Non-pigmented ciliary epithelial cell (primary cell): ENCODE results near the gene PALLD.
A peak's percentile ranks its signal among the peaks of the same experiment; 100 is the strongest.

ENCODE experiments used
- DNase-seq: peaks from one replicate; pipeline ENCODE4 v3.0.0-alpha.2; 2010; ENCODE audit warnings: low read depth

The PALLD gene

GRCh38 chr4:168623011-168623410, 126.2 kb downstream of the PALLD start:
- DNase-seq, result no peak

GRCh38 chr4:168623484-168623883, 126.6 kb downstream of the PALLD start:
- DNase-seq, result no peak

GRCh38 chr4:168628251-168628650, 131.4 kb downstream of the PALLD start:
- no peak for DNase-seq

GRCh38 chr4:168629566-168629965, 132.7 kb downstream of the PALLD start:
- no peak for DNase-seq

GRCh38 chr4:168630445-168631187, 133.8 kb downstream of the PALLD start:
- DNase-seq, result peak; percentile 78

- DNase-seq, result no peak
These were observed 134.7 kb downstream of the PALLD start for GRCh38 chr4:168631241-168632162.

GRCh38 chr4:168632301-168632725, 135.5 kb downstream of the PALLD start:
- DNase-seq, result no peak

GRCh38 chr4:168633064-168633463, 136.2 kb downstream of the PALLD start:
- no peak for DNase-seq

GRCh38 chr4:168633496-168633895, 136.6 kb downstream of the PALLD start:
- no peak for DNase-seq

GRCh38 chr4:168634276-168634802, 137.5 kb downstream of the PALLD start:
- peak; percentile 97 for DNase-seq

GRCh38 chr4:168636040-168636439, 139.2 kb downstream of the PALLD start:
- DNase-seq, result no peak

- DNase-seq, result no peak
These were observed 139.8 kb downstream of the PALLD start for GRCh38 chr4:168636506-168637196.

GRCh38 chr4:168637872-168638756, 141.3 kb downstream of the PALLD start:
- DNase-seq, result no peak

- DNase-seq, result no peak
These were observed 143.1 kb downstream of the PALLD start for GRCh38 chr4:168639914-168640313.

GRCh38 chr4:168641811-168642140, 144.9 kb downstream of the PALLD start:
- DNase-seq, result no peak

- DNase-seq, result no peak
These were observed 145.7 kb downstream of the PALLD start for GRCh38 chr4:168642591-168642990.

- no peak for DNase-seq
These were observed 146.4 kb downstream of the PALLD start for GRCh38 chr4:168643111-168643795.

GRCh38 chr4:168643796-168644159, 146.9 kb downstream of the PALLD start:
- DNase-seq, result no peak

GRCh38 chr4:168646001-168646768, 149.3 kb downstream of the PALLD start:
- no peak for DNase-seq
